IPS-20b (cell line): Measurements from ENCODE around the gene TRABD2B.

Source experiments
- H3K27ac ChIP-seq: one replicate; pipeline ENCODE4 v1.5.1; 2013; ENCODE audit warnings: low read length
- H3K27me3 ChIP-seq: 2 replicates; pipeline ENCODE4 v1.6.1; 2013; ENCODE audit warnings: mild to moderate bottlenecking, low read length, inconsistent platforms; ENCODE audit not compliant: insufficient read depth
- H3K36me3 ChIP-seq: 2 replicates; pipeline ENCODE4 v1.6.1; 2013; ENCODE audit warnings: low read depth, mild to moderate bottlenecking, inconsistent platforms, low read length, moderate library complexity; ENCODE audit not compliant: insufficient read depth
- H3K4me1 ChIP-seq: 2 replicates; pipeline ENCODE4 v1.6.1; 2013; ENCODE audit warnings: mild to moderate bottlenecking, control low read depth, inconsistent platforms, low read length, moderate library complexity; ENCODE audit not compliant: insufficient read depth
- H3K4me3 ChIP-seq: 2 replicates; pipeline ENCODE4 v1.5.1; 2013; ENCODE audit warnings: mild to moderate bottlenecking, low read length, inconsistent platforms
- H3K9ac ChIP-seq: 2 replicates; pipeline ENCODE4 v1.6.1; 2013; ENCODE audit warnings: low read depth, mild to moderate bottlenecking, inconsistent platforms, low read length, moderate library complexity
- H3K9me3 ChIP-seq: 2 replicates; pipeline ENCODE4 v1.6.1; 2013; ENCODE audit warnings: mild to moderate bottlenecking, low read depth, low read length, inconsistent platforms; ENCODE audit not compliant: insufficient read depth

The TRABD2B gene

DNA sequence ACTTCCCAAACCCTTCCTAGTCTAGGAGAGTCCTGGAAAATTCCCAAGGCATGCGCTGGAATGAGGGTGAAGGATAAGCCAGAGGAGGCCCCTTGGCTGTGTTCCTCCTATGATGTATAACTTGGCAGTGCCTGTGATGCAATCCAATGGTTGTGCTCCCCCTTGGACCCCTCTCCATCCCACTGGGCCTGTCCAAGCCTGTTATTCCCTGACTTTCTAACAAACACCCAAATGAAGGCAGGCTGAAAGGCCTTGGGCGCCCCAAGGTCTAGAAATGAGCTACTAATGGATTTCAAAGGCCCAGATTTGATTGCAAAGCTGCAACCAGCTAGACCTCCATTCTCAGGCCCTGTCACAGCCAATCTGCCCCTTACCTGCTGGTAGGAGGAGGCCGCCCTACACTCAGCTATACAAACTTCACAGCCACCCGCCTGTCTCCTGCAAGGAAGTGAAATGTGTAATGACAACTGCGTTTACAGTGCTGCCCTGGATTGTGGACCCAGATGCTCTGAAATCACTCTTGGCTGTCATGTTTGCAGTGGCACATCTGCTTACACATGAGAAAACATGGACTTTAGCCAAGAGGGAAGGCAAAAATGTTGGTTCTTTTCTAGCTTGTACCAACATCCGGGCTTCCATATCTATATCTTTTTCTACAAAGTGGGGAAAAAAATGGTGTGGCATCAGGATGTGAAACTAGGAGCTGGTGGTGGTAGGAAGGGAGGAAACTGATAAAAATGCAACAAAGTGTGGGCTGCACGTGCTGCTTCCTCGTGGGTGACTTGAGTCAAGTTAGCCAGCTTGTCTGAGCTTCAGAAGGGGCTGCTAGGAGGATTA is 130.4 kb downstream of the TRABD2B start:
- no peak overlapping the region for H3K9ac ChIP-seq
- H3K4me3 ChIP-seq = no peak overlapping the region
- H3K9me3 ChIP-seq = peaks cover 3% of the 10 kb centered on the region; the same call in 1 of the 2 replicates
- H3K36me3 ChIP-seq = no peaks in the 10 kb centered on the region
- H3K27ac ChIP-seq = no peak overlapping the region
- no peaks in the 10 kb centered on the region for H3K4me1 ChIP-seq
- H3K27me3 ChIP-seq = no peaks in the 10 kb centered on the region

GRCh38 chr1:47865881-47866535 is 131.2 kb downstream of the TRABD2B start:
- Histone ChIP-seq H3K36me3 (no peaks in the 10 kb centered on the region), H3K4me1 (no peaks in the 10 kb centered on the region), H3K4me3 (no peak overlapping the region), H3K9me3 (peaks cover 3% of the 10 kb centered on the region; the same call in 1 of the 2 replicates), H3K27ac (no peak overlapping the region), H3K27me3 (no peaks in the 10 kb centered on the region), H3K9ac (no peak overlapping the region)

DNA sequence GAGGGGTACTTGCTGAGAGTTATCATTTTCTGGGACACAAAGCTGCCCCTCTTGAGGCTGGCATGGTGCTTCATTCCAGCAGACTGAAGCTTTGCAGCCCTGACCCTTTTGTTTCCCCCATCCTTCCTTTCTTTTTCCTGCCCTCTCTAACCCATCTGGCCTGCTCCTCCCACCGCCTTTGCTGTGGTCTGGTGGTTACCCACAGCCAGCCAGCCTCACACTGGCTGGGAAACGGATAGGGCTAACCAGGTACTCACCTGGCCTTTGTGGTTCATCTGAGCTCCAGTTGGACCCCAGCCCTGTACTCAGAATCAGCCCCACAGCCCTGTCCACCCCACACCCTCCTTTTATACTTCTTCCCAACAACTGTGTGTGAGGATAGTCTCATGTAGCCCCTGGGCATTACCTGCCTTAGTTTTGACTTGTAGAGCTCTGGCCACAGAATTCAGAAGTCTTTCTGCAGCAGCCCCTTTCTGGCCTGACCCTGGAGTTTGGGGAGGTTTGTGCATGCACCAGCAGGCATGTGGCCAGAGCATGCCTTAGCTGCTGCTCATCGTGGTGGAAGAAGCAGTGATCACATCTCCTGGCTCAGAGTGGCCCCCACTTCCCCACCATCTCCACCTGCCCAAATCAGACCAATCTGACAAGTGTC is 138.0 kb downstream of the TRABD2B start:
- Histone ChIP-seq H3K9me3 (no peaks in the 10 kb centered on the region), H3K27ac (no peak overlapping the region), H3K27me3 (no peaks in the 10 kb centered on the region), H3K9ac (no peak overlapping the region), H3K36me3 (no peaks in the 10 kb centered on the region), H3K4me3 (no peak overlapping the region), H3K4me1 (0 out of 2 replicates have a peak, but pooled peaks cover 6% of the 10 kb centered on the region)

DNA sequence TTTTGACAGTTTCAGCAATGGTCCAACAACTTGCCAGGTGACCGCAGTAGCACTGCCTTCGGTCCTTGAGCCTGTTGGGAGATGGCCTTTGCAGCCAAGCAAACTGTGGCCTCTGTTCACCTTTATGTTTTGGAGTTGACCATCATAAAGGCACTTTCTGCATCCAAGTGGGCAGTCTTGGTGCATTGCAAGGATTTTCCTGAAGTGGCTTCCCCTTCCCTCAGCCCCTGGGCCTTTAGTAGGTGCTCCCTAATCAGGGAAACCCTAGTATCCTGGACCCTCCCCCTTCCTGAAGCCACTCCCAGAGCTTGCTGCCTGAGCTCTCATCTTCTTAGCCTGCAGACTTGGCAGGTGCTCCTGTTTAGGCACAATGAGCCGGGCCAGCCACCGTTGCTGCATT is 140.2 kb downstream of the TRABD2B start:
- no peaks in the 10 kb centered on the region for H3K27me3 ChIP-seq
- no peak overlapping the region for H3K4me3 ChIP-seq
- 0 out of 2 replicates have a peak, but pooled peaks cover 6% of the 10 kb centered on the region for H3K4me1 ChIP-seq
- H3K9me3 ChIP-seq = no peaks in the 10 kb centered on the region
- no peak overlapping the region for H3K27ac ChIP-seq
- no peaks in the 10 kb centered on the region for H3K36me3 ChIP-seq
- H3K9ac ChIP-seq = no peak overlapping the region

- Histone ChIP-seq H3K9ac (no peak overlapping the region), H3K4me1 (0 out of 2 replicates have a peak, but pooled peaks cover 6% of the 10 kb centered on the region), H3K4me3 (no peak overlapping the region), H3K36me3 (no peaks in the 10 kb centered on the region), H3K9me3 (no peaks in the 10 kb centered on the region), H3K27ac (no peak overlapping the region), H3K27me3 (no peaks in the 10 kb centered on the region)
Observed at GRCh38 chr1:47855230-47855629, 142.0 kb downstream of the TRABD2B start.

GRCh38 chr1:47854552-47855144 is 142.5 kb downstream of the TRABD2B start:
- H3K27me3 ChIP-seq = no peaks in the 10 kb centered on the region
- H3K36me3 ChIP-seq = no peaks in the 10 kb centered on the region
- no peak overlapping the region for H3K4me3 ChIP-seq
- H3K27ac ChIP-seq = no peak overlapping the region
- 0 out of 2 replicates have a peak, but pooled peaks cover 6% of the 10 kb centered on the region for H3K4me1 ChIP-seq
- no peak overlapping the region for H3K9ac ChIP-seq
- H3K9me3 ChIP-seq = no peaks in the 10 kb centered on the region

DNA sequence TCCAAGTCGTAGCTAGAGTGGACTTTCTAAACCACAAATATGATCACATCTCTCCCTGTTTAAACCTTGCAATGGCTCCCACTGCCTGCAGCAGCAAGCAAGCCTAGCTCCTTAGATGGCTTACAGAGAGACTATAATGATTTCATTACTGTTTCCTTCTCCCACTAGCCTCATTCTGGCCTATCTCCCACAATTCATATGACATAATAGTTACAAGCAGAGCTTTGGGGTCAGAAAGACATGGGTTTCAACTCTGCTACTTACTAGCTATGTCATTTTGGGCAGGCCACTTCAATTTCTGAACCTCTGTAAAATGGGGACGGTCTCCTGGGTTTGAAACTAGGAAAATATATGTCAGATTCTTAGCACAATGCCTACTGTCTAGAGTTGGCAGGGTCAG is 143.3 kb downstream of the TRABD2B start:
- Histone ChIP-seq H3K4me1 (0 out of 2 replicates have a peak, but pooled peaks cover 6% of the 10 kb centered on the region), H3K36me3 (no peaks in the 10 kb centered on the region), H3K9ac (no peak overlapping the region), H3K9me3 (no peaks in the 10 kb centered on the region), H3K4me3 (no peak overlapping the region), H3K27me3 (no peaks in the 10 kb centered on the region), H3K27ac (no peak overlapping the region)

- Histone ChIP-seq H3K9ac (no peak overlapping the region), H3K27ac (no peak overlapping the region)
Observed at GRCh38 chr1:47853059-47853458, 144.1 kb downstream of the TRABD2B start.

GRCh38 chr1:47852006-47852718 is 145.0 kb downstream of the TRABD2B start:
- H3K4me1 ChIP-seq = 0 out of 2 replicates have a peak, but pooled peaks cover 6% of the 10 kb centered on the region
- H3K9me3 ChIP-seq = no peaks in the 10 kb centered on the region
- H3K27me3 ChIP-seq = no peaks in the 10 kb centered on the region
- H3K27ac ChIP-seq = no peak overlapping the region
- no peak overlapping the region for H3K9ac ChIP-seq
- H3K4me3 ChIP-seq = no peak overlapping the region
- H3K36me3 ChIP-seq = no peaks in the 10 kb centered on the region

More at GRCh38 chr1:47853059-47853458, 144.1 kb downstream of the TRABD2B start:
- 0 out of 2 replicates have a peak, but pooled peaks cover 6% of the 10 kb centered on the region for H3K4me1 ChIP-seq
- no peak overlapping the region for H3K4me3 ChIP-seq
- no peaks in the 10 kb centered on the region for H3K36me3 ChIP-seq
- no peaks in the 10 kb centered on the region for H3K27me3 ChIP-seq
- no peaks in the 10 kb centered on the region for H3K9me3 ChIP-seq

GRCh38 chr1:47850451-47850850 is 146.7 kb downstream of the TRABD2B start:
- Histone ChIP-seq H3K36me3 (no peaks in the 10 kb centered on the region), H3K9me3 (no peaks in the 10 kb centered on the region), H3K4me1 (0 out of 2 replicates have a peak, but pooled peaks cover 6% of the 10 kb centered on the region), H3K27me3 (no peaks in the 10 kb centered on the region), H3K4me3 (no peak overlapping the region), H3K27ac (no peak overlapping the region), H3K9ac (no peak overlapping the region)
